Stimulated activated CD4-positive, alpha-beta T cell treated with anti-CD3 and anti-CD28 coated beads, TNF-alpha, amount 100 ng/mL, for 24 hours (primary cell): ENCODE results near the gene DIPK1A.
"Not testable (repeated sequence)": the region's sequence is repeated elsewhere in the genome, so short reads cannot be mapped to it uniquely, and the experiment has no call there.

Experiments used
- DNase-seq, 3 experiments: peaks; one replicate each; pipeline ENCODE4 v3.0.0-alpha.2; 2020; ENCODE audit warnings: low read depth in 3 of 3

DIPK1A gene

GRCh38 chr1:92980732-92981647 is 19.7 kb upstream of the DIPK1A start:
- no peak for DNase-seq

DNA sequence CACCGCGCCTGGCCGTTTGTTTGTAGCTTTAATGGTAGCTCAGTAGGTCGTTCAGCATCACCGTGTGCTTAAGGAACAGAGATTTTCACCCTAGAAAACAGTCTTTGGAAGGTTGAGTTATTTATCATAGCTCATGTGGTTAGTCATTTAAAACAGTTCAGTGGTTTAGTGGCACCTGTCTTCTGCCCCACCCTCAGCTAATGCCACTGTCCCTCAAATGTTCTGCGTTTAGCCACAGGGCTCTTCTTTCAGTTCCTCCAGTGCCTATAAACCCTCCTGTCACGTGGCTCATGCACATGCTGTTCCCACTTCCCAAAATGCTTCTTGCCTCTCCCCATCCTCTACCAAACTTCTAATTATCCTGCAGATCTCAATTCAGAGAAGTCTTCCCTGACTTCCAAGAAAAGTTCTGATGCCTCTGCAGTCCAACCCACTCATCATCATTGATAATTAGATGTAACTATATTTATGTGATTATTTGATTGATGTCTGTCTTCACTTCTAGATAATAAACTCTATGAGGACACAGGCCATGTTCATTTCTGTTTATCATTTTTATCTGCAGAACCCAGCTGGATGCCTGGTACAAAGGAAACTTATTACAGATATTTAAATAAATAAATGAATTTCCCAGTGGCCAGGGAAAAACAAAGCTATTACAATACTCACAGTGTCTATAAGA is 14.4 kb upstream of the DIPK1A start:
- DNase-seq, result no peak

GRCh38 chr1:92974112-92974511 is 12.8 kb upstream of the DIPK1A start:
- DNase-seq, result not testable (repeated sequence)

DNA sequence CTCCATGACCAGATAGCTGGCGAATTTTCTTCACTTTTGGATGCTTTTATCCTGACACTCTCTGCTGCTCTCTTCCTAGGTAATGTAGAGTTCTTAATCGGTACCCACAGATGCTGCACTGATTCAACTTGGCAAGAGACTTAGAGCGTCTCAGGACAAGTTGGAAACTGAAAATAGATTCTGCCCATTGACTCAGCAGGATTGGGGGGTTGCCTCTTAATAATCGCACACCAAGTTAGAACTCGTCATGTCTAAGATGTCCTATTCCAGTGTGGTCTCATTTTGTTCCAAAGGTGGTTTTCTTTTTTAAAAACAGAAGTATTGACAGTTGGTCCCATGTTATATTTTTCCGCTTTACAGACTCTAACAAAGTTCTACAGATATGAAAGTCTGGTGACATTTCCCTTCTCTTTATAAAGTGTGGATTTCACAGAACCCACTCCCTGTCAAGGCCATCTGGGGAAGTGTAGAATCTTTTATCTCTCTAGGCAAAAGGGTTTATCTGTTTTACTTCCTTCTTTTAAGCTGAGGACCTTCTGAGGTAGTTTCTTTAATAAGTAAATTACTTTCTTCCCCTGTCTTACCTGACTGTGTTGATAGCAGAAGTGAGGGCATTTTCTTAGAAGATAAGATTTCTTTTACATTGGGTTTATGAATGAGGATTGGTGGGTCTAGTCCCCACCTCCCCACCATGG is 12.1 kb upstream of the DIPK1A start:
- DNase-seq, result no peak

DNA sequence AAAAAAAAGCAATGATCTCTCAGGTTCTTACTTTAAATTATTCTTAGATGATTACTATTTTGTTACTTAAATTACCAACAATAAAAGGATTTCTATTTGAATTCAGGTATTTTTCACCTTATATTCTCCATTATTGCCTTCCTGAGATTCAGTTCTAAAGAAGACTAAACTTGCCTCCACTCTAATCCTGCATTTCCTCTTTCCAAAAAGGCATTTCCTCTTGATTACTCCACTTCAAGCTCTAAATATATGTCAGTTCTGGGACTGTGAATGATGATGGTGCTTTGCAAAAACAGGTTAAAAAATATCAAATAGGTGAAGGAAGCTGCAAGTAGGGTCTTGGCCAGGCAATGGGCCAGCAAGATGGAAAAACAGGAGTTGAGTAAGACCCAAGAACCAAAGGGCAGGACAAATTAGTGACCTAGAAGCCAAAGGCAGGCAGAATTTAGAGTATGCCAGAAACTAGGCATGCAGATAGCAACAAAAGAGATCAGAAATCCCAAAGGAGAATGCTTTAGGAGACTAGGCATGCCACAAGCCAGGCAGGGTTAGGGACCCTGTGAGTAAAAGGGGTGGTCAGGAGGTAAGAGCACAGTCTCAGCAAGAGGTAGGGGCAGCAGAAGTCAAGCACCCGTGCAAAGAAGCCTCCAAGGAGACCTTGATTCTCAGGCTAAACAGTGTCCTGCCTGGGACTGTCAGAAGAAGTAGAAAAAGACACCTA is 11.3 kb upstream of the DIPK1A start:
- DNase-seq, result no peak

DNA sequence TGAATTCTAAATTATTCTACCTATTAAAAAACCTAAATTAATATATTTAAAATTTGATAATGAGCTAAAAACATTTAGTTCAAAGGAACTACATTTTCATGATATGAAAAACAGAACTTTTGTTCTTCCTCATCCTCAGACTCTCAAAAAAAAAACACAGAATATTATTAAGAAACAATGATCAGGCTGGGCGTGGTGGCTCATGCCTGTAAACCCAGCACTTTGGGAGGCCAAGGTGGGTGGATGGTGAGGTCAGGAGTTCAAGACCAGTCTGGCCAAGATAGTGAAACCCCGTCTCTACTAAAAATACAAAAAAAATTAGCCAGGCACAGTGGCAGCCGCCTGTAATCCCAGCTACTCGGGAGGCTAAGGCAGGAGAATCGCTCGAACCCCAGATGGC is 10.7 kb upstream of the DIPK1A start:
- DNase-seq, result not testable (repeated sequence)

- no peak for DNase-seq
Measured at GRCh38 chr1:92970990-92971689, 9.9 kb upstream of the DIPK1A start.

DNA sequence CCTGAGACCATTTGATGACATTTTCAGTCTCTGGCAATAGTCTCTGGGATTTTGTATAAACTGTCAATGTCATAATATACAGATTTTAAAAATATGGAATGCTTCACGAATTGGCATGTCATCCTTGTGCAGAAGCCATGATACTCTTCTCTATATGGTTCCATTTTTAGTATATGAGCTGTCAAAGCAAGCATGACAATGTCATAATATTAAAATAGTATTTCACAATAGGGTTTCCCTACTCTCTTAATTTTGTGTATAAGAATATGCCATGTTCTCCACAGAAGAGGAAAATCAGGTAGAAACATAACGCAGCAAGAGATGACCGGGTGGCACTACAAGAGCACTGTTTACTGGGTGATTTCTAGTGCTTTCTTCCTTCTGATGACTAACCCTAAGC is 8.3 kb upstream of the DIPK1A start:
- no peak for DNase-seq

- DNase-seq, result no peak
Measured at GRCh38 chr1:92968138-92969032, 7.1 kb upstream of the DIPK1A start.

DNA sequence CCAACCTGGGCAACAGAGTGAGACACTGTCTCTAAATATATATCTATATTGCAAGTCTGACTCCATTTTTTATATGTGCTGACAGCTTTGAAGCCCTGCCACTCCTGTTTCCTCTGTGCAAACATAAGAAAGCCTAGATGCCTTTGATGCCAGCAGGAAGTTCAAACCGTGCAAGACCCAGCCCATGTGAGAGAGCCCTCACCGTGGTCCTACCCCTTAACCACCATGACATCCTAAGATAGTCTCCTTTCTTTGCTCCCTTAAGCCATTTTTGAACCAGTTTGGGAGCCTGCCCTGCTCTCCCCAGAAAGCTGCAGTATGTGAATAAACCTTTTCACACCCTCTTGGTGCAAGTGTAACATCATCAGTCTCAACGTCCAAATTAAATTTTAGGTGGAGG is 3.7 kb upstream of the DIPK1A start:
- DNase-seq, result no peak

GRCh38 chr1:92964316-92964715 is 3.1 kb upstream of the DIPK1A start:
- no peak for DNase-seq

GRCh38 chr1:92961896-92962752 is 862 bp upstream of the DIPK1A start:
- DNase-seq, result peak; percentile 35 to 59 (median 46)

- peak; percentile 35 to 55 (median 54) for DNase-seq
Measured at GRCh38 chr1:92960395-92961130, 699 bp downstream of the DIPK1A start.

DNA sequence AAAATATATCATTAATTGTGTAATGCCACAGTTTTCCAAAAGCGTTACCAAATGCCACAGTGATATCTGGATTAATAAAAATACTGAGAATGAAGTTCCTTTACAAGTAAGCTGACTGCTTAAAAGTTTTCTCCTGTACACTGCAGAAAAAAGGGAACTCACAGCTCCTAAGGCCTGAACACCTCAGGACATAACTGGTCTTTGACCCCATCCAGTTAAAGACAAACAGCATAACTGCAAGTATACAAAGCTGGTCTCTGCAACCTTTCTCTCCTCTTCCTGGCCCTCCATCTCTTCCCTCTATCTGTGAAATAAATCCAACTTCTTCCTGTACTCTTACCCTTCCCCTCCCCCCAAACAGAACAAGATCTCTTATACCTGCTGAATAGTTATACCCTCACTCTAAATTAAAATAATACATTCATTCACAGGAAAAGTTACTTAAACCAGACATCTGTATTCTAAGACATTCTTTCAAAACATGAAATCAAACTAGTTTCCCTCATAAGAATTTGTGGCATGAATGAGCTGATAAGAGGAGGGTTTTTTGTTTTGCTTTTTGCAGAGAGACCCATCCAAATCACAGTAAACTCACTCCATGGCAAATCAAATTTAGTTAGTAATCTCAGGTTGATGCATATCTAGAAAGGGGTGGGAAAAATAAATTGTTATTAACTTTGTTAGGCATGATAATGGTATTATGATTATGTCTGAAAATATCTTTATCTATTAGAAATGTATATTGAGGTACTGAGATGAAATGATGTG is 2.9 kb downstream of the DIPK1A start:
- no peak for DNase-seq

GRCh38 chr1:92957030-92957734 is 4.1 kb downstream of the DIPK1A start:
- no peak for DNase-seq

DNA sequence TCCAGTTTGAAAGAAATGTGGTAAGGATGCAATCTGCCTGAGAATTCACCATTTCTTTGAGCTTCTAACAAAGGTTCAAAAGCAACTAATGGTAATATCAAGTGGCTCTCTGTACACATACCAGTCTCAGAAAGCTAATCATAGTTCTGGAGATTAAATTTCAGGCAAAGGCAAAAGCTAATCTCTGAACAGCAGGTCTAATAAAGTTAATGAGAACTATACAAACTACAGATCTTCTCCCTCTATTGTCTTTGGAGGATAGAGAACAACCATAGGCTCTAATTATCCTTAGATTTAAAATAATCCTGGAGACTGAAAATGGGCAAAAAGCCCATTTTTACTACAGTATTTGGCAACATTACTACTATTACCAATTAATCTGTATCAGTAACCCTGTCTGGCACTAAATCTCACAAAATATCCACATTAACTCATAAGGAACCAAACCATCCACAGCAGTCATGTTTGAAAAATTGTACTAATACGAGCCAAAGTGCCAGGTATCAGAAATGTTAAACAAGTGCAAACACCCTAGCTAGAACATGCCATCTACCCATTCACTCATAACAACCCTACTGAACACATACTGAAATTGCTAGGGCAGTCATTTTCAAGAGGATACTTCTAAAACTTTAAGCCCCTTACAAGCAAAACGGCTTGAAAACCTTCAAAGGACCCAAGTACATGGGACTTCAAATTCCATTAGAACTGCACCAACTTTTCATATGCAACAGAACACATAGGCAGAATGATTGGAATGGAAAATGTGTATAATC is 4.8 kb downstream of the DIPK1A start:
- no peak for DNase-seq
